HepG2 (cell line): ENCODE data around the gene TMEM127. TPM values are rescaled to one million over a fixed set of nuclear protein-coding genes. Genes with fewer than 3 reads are reported as not detected.

Source experiments
- CHD4 ChIP-seq: fragments of 200-600 bp; sonication (generic); IDR thresholded peaks from 2 replicates; pipeline ENCODE4 v1.7.0; 2017; ENCODE audit warnings: mild to moderate bottlenecking, low read length, borderline replicate concordance
- CREB1 ChIP-seq, 2 experiments: fragments of 450-650 bp in 1 of 2; IDR thresholded peaks; 2 replicates each; pipeline ENCODE4 v1.6.1; 2016 to 2017; ENCODE audit warnings: control low read depth in 1 of 2, mild to moderate bottlenecking in 1 of 2, missing compliant biosample characterization in 1 of 2, missing genetic modification characterization in 1 of 2
- EED ChIP-seq: sonication (generic); formaldehyde crosslinking; IDR thresholded peaks from 2 replicates; pipeline ENCODE4 v1.5.0; 2020; ENCODE audit warnings: mild to moderate bottlenecking, missing genetic modification reagents
- EZH2 ChIP-seq: conservative IDR thresholded peaks from 2 replicates; pipeline ENCODE4 v1.6.1; 2012; ENCODE audit warnings: mild to moderate bottlenecking, low read depth, low read length, moderate library complexity
- GLI4 ChIP-seq: sonication (generic); formaldehyde crosslinking; IDR thresholded peaks from 2 replicates; pipeline ENCODE4 v1.5.1; 2020; ENCODE audit warnings: missing genetic modification reagents, mild to moderate bottlenecking, moderate library complexity, borderline replicate concordance
- HNRNPUL1 ChIP-seq: fragments of 200-400 bp; formaldehyde crosslinking; IDR thresholded peaks from 2 replicates; pipeline ENCODE4 v1.6.1; 2017; ENCODE audit warnings: low read depth, mild to moderate bottlenecking, low read length, moderate library complexity
- HOXA3 ChIP-seq: sonication (generic); formaldehyde crosslinking; IDR thresholded peaks from 2 replicates; pipeline ENCODE4 v1.5.0; 2020; ENCODE audit warnings: missing genetic modification reagents
- KDM5B ChIP-seq: sonication (generic); formaldehyde crosslinking; IDR thresholded peaks from 2 replicates; pipeline ENCODE4 v1.4.0; 2020; ENCODE audit warnings: missing genetic modification reagents, mild to moderate bottlenecking, borderline replicate concordance
- KLF11 ChIP-seq: IDR thresholded peaks from 2 replicates; pipeline ENCODE4 v1.6.1; 2016; ENCODE audit warnings: missing compliant biosample characterization
- MED13 ChIP-seq: sonication (generic); formaldehyde crosslinking; IDR thresholded peaks from 2 replicates; pipeline ENCODE4 v1.5.0; 2020; ENCODE audit warnings: missing genetic modification reagents
- MTF1 ChIP-seq: sonication (generic); formaldehyde crosslinking; IDR thresholded peaks from 2 replicates; pipeline ENCODE4 v1.5.0; 2020; ENCODE audit warnings: missing genetic modification reagents
- PCBP1 ChIP-seq: fragments of 200-400 bp; formaldehyde crosslinking; IDR thresholded peaks from 2 replicates; pipeline ENCODE4 v1.6.1; 2017; ENCODE audit warnings: mild to moderate bottlenecking, low read depth, low read length, borderline replicate concordance
- TRIM24 ChIP-seq: sonication (generic); formaldehyde crosslinking; IDR thresholded peaks from 2 replicates; pipeline ENCODE4 v1.8.0; 2022; ENCODE audit warnings: mild to moderate bottlenecking, missing genetic modification reagents
- U2AF1 ChIP-seq: fragments of 200-400 bp; formaldehyde crosslinking; optimal IDR thresholded peaks from 2 replicates; pipeline ENCODE3; 2017; ENCODE audit warnings: mild to moderate bottlenecking, low read depth, low read length
- XRCC5 ChIP-seq: fragments of 200-400 bp; formaldehyde crosslinking; optimal IDR thresholded peaks from 2 replicates; pipeline ENCODE3; 2017; ENCODE audit warnings: mild to moderate bottlenecking, low read length
- ZNF562 ChIP-seq: sonication (generic); formaldehyde crosslinking; IDR thresholded peaks from 2 replicates; pipeline ENCODE4 v1.8.0; 2022; ENCODE audit warnings: missing genetic modification reagents, borderline replicate concordance
- ZNF629 ChIP-seq: sonication (generic); formaldehyde crosslinking; conservative IDR thresholded peaks from 2 replicates; pipeline ENCODE4 v1.5.0; 2020; ENCODE audit warnings: missing genetic modification reagents
- ZNF747 ChIP-seq: sonication (generic); formaldehyde crosslinking; IDR thresholded peaks from 2 replicates; pipeline ENCODE4 v1.8.1; 2023; ENCODE audit warnings: missing genetic modification reagents, mild to moderate bottlenecking, borderline replicate concordance
- polyA plus RNA-seq, 8 experiments: library from polyadenylated mRNA; depleted of rRNA in 3 of 8; stranded (reverse) in 7 of 8; unstranded in 1 of 8; fragments of >200 nt; fragmentation: Illumina TruSeq in 4 of 8; extraction: Trizol in 4 of 8; gene quantifications; 2 replicates each; pipeline versions ENCODE4 v1.2.1 to v1.2.3, GENCODE V29; 2011 to 2016; ENCODE audit warnings: low read depth in 4 of 8, missing spikeins in 1 of 8, mixed read lengths in 1 of 8; ENCODE audit not compliant: insufficient read depth in 1 of 8
- total RNA-seq, 5 experiments: library from RNA; depleted of rRNA; stranded (reverse); fragments of >200 nt; fragmentation: Illumina TruSeq; extraction: Trizol; gene quantifications; 2 replicates each; pipeline ENCODE4 v1.2.3, GENCODE V29; 2016; ENCODE audit warnings: low read depth in 1 of 5
- TF ChIP-seq, protein P1 (sequence below): sonication (generic); formaldehyde crosslinking; IDR thresholded peaks from 2 replicates; pipeline ENCODE4 v1.5.1; 2020; ENCODE audit warnings: missing genetic modification reagents, mild to moderate bottlenecking, borderline replicate concordance
- TF ChIP-seq, protein P2 (sequence below): sonication (generic); formaldehyde crosslinking; IDR thresholded peaks from 2 replicates; pipeline ENCODE4 v1.5.0; 2020; ENCODE audit warnings: mild to moderate bottlenecking, missing genetic modification reagents
- TF ChIP-seq, protein P3 (sequence below): sonication (generic); formaldehyde crosslinking; IDR thresholded peaks from 2 replicates; pipeline ENCODE4 v1.5.1; 2020; ENCODE audit warnings: mild to moderate bottlenecking, missing genetic modification reagents, moderate library complexity
- TF ChIP-seq, protein P4 (sequence below): sonication (generic); formaldehyde crosslinking; IDR thresholded peaks from 2 replicates; pipeline ENCODE4 v1.4.0; 2020; ENCODE audit warnings: missing genetic modification reagents, borderline replicate concordance

Gene TMEM127
- total and polyA plus RNA-seq, 2 of the 13 experiments (the other 11 are each of a cell fraction or from before 2014, with no cell fraction given), result 21.5 to 33.9 TPM

DNA sequence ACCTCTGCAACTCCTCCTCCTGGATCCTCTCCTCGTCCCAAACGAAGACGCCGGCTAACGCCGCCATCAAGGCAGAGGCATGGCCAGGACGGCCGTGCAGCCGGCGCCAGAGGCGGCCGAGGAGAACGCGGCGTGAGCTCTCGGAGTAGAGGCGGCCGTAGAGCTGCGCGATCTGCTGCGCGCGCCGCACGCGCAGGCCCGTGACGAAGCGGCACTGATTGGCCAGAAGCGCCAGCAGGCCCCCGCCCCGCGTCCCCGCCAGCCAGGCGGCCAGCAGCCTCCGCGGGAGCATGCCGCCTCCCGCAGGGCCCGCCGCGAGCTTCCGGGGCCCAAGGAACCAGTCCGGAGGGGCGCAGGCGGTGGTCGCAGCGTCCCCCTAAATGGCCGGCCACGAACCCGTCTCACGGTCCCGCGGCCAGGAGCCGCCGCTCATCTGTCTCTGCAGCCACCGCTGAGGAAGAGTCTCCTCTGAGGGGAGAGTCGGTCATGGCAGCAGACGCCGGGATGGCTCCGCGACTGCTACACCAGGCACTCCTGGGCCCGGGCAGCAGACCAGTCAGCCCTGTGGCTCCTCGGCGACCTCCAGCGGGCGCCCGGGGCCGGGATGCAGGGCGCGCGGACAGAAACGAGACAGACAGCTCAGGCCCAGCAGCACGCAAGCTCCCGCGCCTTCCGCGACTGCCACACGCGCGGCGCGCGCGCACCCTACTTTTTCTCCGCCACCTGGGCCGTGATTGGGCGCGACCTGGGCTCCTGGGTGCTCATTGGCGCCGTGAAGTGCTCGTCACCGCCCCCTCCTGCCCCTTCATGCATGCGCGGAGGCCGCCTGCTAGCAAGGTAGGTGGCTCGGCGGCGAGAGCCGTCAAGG, 57.4 kb downstream of the TMEM127 start, which contains the start of gene STARD7 (continued):
- TF ChIP-seq PCBP1 (0 out of 2 replicates have a peak, but pooled peaks have one; percentile 56), ZNF562 (CRISPR knock-in tag) (no peak), TRIM24 (CRISPR knock-in tag) (no peak), CHD4 (no peak), CREB1 (IDR thresholded peaks at IDR 0.05) (peak; percentile 89), CREB1 (CRISPR knock-in tag; IDR thresholded peaks at IDR 0.05) (peak; percentile 89), KDM5B (CRISPR knock-in tag) (peak; percentile 98), ZNF747 (peak; percentile 98), EZH2 (no peak), XRCC5 (peak; percentile 90), ZNF629 (peak; percentile 21; the same call in 1 of the 2 replicates), EED (CRISPR knock-in tag) (peak; percentile 96; the same call in 1 of the 2 replicates), HNRNPUL1 (0 out of 2 replicates have a peak, but pooled peaks have one; percentile 42), GLI4 (CRISPR knock-in tag) (peak; percentile 99), HOXA3 (CRISPR knock-in tag) (peak; percentile 96), KLF11 (no peak), MTF1 (CRISPR knock-in tag) (no peak), MED13 (CRISPR knock-in tag) (0 out of 2 replicates have a peak, but pooled peaks have one; percentile 49), U2AF1 (peak; percentile 92)
- TF ChIP-seq, protein P1, sequence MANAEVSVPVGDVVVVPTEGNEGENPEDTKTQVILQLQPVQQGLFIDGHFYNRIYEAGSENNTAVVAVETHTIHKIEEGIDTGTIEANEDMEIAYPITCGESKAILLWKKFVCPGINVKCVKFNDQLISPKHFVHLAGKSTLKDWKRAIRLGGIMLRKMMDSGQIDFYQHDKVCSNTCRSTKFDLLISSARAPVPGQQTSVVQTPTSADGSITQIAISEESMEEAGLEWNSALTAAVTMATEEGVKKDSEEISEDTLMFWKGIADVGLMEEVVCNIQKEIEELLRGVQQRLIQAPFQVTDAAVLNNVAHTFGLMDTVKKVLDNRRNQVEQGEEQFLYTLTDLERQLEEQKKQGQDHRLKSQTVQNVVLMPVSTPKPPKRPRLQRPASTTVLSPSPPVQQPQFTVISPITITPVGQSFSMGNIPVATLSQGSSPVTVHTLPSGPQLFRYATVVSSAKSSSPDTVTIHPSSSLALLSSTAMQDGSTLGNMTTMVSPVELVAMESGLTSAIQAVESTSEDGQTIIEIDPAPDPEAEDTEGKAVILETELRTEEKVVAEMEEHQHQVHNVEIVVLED (CRISPR knock-in tag), result peak; percentile 91
- TF ChIP-seq, protein P2, sequence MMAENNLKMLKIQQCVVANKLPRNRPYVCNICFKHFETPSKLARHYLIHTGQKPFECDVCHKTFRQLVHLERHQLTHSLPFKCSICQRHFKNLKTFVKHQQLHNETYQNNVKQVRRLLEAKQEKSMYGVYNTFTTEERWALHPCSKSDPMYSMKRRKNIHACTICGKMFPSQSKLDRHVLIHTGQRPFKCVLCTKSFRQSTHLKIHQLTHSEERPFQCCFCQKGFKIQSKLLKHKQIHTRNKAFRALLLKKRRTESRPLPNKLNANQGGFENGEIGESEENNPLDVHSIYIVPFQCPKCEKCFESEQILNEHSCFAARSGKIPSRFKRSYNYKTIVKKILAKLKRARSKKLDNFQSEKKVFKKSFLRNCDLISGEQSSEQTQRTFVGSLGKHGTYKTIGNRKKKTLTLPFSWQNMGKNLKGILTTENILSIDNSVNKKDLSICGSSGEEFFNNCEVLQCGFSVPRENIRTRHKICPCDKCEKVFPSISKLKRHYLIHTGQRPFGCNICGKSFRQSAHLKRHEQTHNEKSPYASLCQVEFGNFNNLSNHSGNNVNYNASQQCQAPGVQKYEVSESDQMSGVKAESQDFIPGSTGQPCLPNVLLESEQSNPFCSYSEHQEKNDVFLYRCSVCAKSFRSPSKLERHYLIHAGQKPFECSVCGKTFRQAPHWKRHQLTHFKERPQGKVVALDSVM (CRISPR knock-in tag), result peak; percentile 78; the same call in 1 of the 2 replicates
- TF ChIP-seq, protein P3, sequence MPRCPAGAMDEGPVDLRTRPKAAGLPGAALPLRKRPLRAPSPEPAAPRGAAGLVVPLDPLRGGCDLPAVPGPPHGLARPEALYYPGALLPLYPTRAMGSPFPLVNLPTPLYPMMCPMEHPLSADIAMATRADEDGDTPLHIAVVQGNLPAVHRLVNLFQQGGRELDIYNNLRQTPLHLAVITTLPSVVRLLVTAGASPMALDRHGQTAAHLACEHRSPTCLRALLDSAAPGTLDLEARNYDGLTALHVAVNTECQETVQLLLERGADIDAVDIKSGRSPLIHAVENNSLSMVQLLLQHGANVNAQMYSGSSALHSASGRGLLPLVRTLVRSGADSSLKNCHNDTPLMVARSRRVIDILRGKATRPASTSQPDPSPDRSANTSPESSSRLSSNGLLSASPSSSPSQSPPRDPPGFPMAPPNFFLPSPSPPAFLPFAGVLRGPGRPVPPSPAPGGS, result peak; percentile 98
- TF ChIP-seq, protein P4, sequence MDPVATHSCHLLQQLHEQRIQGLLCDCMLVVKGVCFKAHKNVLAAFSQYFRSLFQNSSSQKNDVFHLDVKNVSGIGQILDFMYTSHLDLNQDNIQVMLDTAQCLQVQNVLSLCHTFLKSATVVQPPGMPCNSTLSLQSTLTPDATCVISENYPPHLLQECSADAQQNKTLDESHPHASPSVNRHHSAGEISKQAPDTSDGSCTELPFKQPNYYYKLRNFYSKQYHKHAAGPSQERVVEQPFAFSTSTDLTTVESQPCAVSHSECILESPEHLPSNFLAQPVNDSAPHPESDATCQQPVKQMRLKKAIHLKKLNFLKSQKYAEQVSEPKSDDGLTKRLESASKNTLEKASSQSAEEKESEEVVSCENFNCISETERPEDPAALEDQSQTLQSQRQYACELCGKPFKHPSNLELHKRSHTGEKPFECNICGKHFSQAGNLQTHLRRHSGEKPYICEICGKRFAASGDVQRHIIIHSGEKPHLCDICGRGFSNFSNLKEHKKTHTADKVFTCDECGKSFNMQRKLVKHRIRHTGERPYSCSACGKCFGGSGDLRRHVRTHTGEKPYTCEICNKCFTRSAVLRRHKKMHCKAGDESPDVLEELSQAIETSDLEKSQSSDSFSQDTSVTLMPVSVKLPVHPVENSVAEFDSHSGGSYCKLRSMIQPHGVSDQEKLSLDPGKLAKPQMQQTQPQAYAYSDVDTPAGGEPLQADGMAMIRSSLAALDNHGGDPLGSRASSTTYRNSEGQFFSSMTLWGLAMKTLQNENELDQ (CRISPR knock-in tag), result no peak
